ENCODE results near the gene VSIG4.

GRCh38 chrX:66028936-66029335 lies 10.9 kb downstream of the VSIG4 start:
- no peak for TF ChIP-seq CTCF (IDR thresholded peaks at IDR 0.05)
- no peak for TF ChIP-seq ZFX (IDR thresholded peaks at IDR 0.05; ENCODE audit: borderline replicate concordance)

All from 22Rv1 (cell line).